GM12892 (cell line): ENCODE measurements around the gene TCF7.

ENCODE experiments used
- POLR2A ChIP-seq: IDR thresholded peaks from 2 replicates; pipeline ENCODE4 v1.6.1; 2011; ENCODE audit warnings: low read depth, low read length, control low read depth
- POLR2AphosphoS5 ChIP-seq: IDR thresholded peaks from 2 replicates; pipeline ENCODE4 v1.6.1; 2011; ENCODE audit warnings: low read depth, low read length, control low read depth

GRCh38 chr5:134099939-134100282, 14.6 kb upstream of the TCF7 start:
- no peak for TF ChIP-seq POLR2AphosphoS5
- TF ChIP-seq POLR2A = no peak; the same call in 1 of the 2 replicates
